GM12801 (cell line): ENCODE measurements around the gene FOXK1.

ENCODE experiments used
- CTCF ChIP-seq: IDR thresholded peaks from one replicate; pipeline ENCODE4 v1.5.1; 2011; ENCODE audit warnings: control low read depth; ENCODE audit not compliant: insufficient read length; ENCODE audit errors: extremely low read depth

FOXK1 gene

GRCh38 chr7:4762121-4763055, 80.3 kb downstream of the FOXK1 start:
- no peak for TF ChIP-seq CTCF

- TF ChIP-seq CTCF, result no peak
Observed at GRCh38 chr7:4763091-4763793, 81.1 kb downstream of the FOXK1 start.

GRCh38 chr7:4763794-4764185, 81.7 kb downstream of the FOXK1 start:
- TF ChIP-seq CTCF, result no peak

GRCh38 chr7:4764402-4765007, 82.4 kb downstream of the FOXK1 start:
- TF ChIP-seq CTCF, result no peak

GRCh38 chr7:4765776-4766490, 83.8 kb downstream of the FOXK1 start:
- no peak for TF ChIP-seq CTCF

GRCh38 chr7:4766666-4767519, 84.8 kb downstream of the FOXK1 start:
- no peak for TF ChIP-seq CTCF
